ENCODE measurements around the gene HPCAL4.

- no peak for TF ChIP-seq CTCF (IDR thresholded peaks at IDR 0.05)
- TF ChIP-seq POLR2A (IDR thresholded peaks at IDR 0.05; ENCODE audit: low read depth) = no peak
- TF ChIP-seq EP300 (IDR thresholded peaks at IDR 0.05) = no peak
- no peak for TF ChIP-seq POLR2AphosphoS5 (IDR thresholded peaks at IDR 0.05)
Observed at GRCh38 chr1:39696448-39696847, 5.2 kb upstream of the HPCAL4 start.

Measured in esophagus muscularis mucosa (tissue), 4 donors.